PC-9 (cell line): ENCODE measurements around the gene CDK5RAP3. TPM values are rescaled to one million over a fixed set of nuclear protein-coding genes. Genes with fewer than 3 reads are reported as not detected.
"Not testable (repeated sequence)": the region's sequence is repeated elsewhere in the genome, so short reads cannot be mapped to it uniquely, and the experiment has no call there.

Experiments used
- BruUV-seq: library from RNA; stranded (reverse); fragments of 400-500 nt; replicated peaks from 2 replicates; lab custom pipeline; 2021; lab: Mats Ljungman, UMichigan
- CTCF ChIA-PET: fragments of 300-600 bp; sonication (Branson Sonifier 250); formaldehyde crosslinking; loops from one replicate; lab custom pipeline; 2022; ENCODE audit warnings: antibody characterized with exemption; lab: Charles Lee
- POLR2A ChIA-PET: fragments of 300-600 bp; sonication (Branson Sonifier 250); formaldehyde crosslinking; loops from one replicate; lab custom pipeline; 2022; ENCODE audit warnings: antibody characterized with exemption; ENCODE audit not compliant: unreplicated experiment; lab: Charles Lee
- DNase-seq, 2 experiments: peaks; one replicate each; pipeline versions ENCODE4 v3.0.0 to v3.0.0-alpha.2; 2015 to 2022; ENCODE audit warnings: mixed read lengths in 1 of 2
- H2AFZ ChIP-seq: fragments of 200-600 bp; sonication (generic); 2 replicates; pipeline ENCODE4 v1.8.1; 2017; ENCODE audit warnings: antibody characterized with exemption
- H3F3A ChIP-seq: fragments of 200-600 bp; sonication (generic); 2 replicates; pipeline ENCODE4 v1.8.1; 2017; ENCODE audit warnings: antibody characterized with exemption, mild to moderate bottlenecking, low read depth; ENCODE audit not compliant: insufficient read depth
- H3K27ac ChIP-seq: fragments of 200-600 bp; sonication (generic); 2 replicates; pipeline ENCODE4 v1.6.1; 2016; ENCODE audit warnings: mixed run types
- H3K27me3 ChIP-seq: fragments of 200-600 bp; sonication (generic); 2 replicates; pipeline ENCODE4 v1.6.1; 2016; ENCODE audit warnings: low read depth, mixed run types; ENCODE audit not compliant: insufficient read depth
- H3K36me3 ChIP-seq: fragments of 200-600 bp; sonication (generic); 2 replicates; pipeline ENCODE4 v1.6.1; 2016; ENCODE audit warnings: low read depth, mixed run types
- H3K4me1 ChIP-seq: fragments of 200-600 bp; sonication (generic); replicated peaks from 2 replicates; pipeline ENCODE4 v1.6.1; 2016; ENCODE audit warnings: mixed run types; ENCODE audit not compliant: insufficient read depth
- H3K4me2 ChIP-seq: fragments of 200-600 bp; sonication (generic); 2 replicates; pipeline ENCODE4 v1.6.1; 2017; ENCODE audit warnings: mixed run types
- H3K4me3 ChIP-seq: fragments of 200-600 bp; sonication (generic); 2 replicates; pipeline ENCODE4 v1.6.1; 2016; ENCODE audit warnings: mixed run types
- H3K79me2 ChIP-seq: fragments of 200-600 bp; sonication (generic); 2 replicates; pipeline ENCODE4 v1.6.1; 2017; ENCODE audit warnings: low read depth, mixed run types
- H3K9me2 ChIP-seq: fragments of 200-600 bp; sonication (generic); 2 replicates; pipeline ENCODE4 v1.8.1; 2017; ENCODE audit warnings: mild to moderate bottlenecking; ENCODE audit not compliant: insufficient read depth
- H3K9me3 ChIP-seq: fragments of 200-600 bp; sonication (generic); 2 replicates; pipeline ENCODE4 v1.8.1; 2016; ENCODE audit warnings: low read depth; ENCODE audit not compliant: insufficient read depth
- H4K20me1 ChIP-seq: fragments of 200-600 bp; sonication (generic); 2 replicates; pipeline ENCODE4 v1.8.1; 2017; ENCODE audit not compliant: insufficient read depth
- CTCF ChIP-seq: fragments of 200-600 bp; sonication (generic); conservative IDR thresholded peaks from 2 replicates; pipeline ENCODE4 v1.6.1; 2017; ENCODE audit warnings: mixed run types, antibody characterized with exemption, mild to moderate bottlenecking, moderate library complexity
- EZH2 ChIP-seq: fragments of 200-600 bp; sonication (generic); IDR thresholded peaks from 2 replicates; pipeline ENCODE4 v1.8.0; 2017; ENCODE audit warnings: antibody characterized with exemption, low read depth
- intact Hi-C: fragments of 100-400 bp; cut with micrococcal nuclease; formaldehyde crosslinking; loops from one replicate; pipeline ENCODE4 v1.10.0; 2022; ENCODE audit not compliant: unreplicated experiment
- total RNA-seq: library from RNA; stranded (reverse); gene quantifications from 2 replicates; pipeline ENCODE4 v1.2.3, GENCODE V29; 2021

The CDK5RAP3 gene
- total RNA-seq, 1 experiment from 2014 or later = 147 TPM

- intact Hi-C loops = no loop called here
- H3K27me3 ChIP-seq = no peaks in the 10 kb centered on the region
These were observed 16.4 kb downstream of the CDK5RAP3 start for GRCh38 chr17:47987240-47987835.

GRCh38 chr17:47988445-47988844 is 17.5 kb downstream of the CDK5RAP3 start:
- H3K36me3 ChIP-seq, H3K27ac ChIP-seq, H4K20me1 ChIP-seq, DNase-seq, H3K27me3 ChIP-seq, H3K4me2 ChIP-seq, BruUV-seq, H3K9me2 ChIP-seq, CTCF ChIA-PET, H3K79me2 ChIP-seq, H3K4me1 ChIP-seq, POLR2A ChIA-PET, H3F3A ChIP-seq, H3K4me3 ChIP-seq, H2AFZ ChIP-seq, H3K9me3 ChIP-seq, intact Hi-C loops: not testable (repeated sequence)

More at GRCh38 chr17:47987240-47987835, 16.4 kb downstream of the CDK5RAP3 start:
- Histone ChIP-seq H3K9me2 (no peaks in the 10 kb centered on the region), H3F3A (peaks cover 10% of the 10 kb centered on the region; the same call in 1 of the 2 replicates), H2AFZ (no peak overlapping the region), H3K4me1 (no peaks in the 10 kb centered on the region), H3K4me3 (no peak overlapping the region), H3K79me2 (no peaks in the 10 kb centered on the region), H3K9me3 (no peaks in the 10 kb centered on the region), H3K4me2 (no peak overlapping the region), H4K20me1 (no peaks in the 10 kb centered on the region), H3K27ac (no peak overlapping the region), H3K36me3 (0 out of 2 replicates have a peak, but pooled peaks cover 7% of the 10 kb centered on the region)
- ChIA-PET CTCF (no interaction called here), POLR2A (no interaction called here)
- no peak for DNase-seq
- TF ChIP-seq CTCF (no peak), EZH2 (no peak)
- BruUV-seq = no TSS peak

- Histone ChIP-seq H3K27ac (no peak overlapping the region), H3K27me3 (no peaks in the 10 kb centered on the region), H3K4me3 (no peak overlapping the region), H3K9me2 (no peaks in the 10 kb centered on the region), H3K36me3 (no peaks in the 10 kb centered on the region), H3K79me2 (no peaks in the 10 kb centered on the region), H3K4me1 (no peaks in the 10 kb centered on the region), H3K9me3 (no peaks in the 10 kb centered on the region), H4K20me1 (no peaks in the 10 kb centered on the region), H2AFZ (no peak overlapping the region), H3K4me2 (no peak overlapping the region), H3F3A (peaks cover 10% of the 10 kb centered on the region; the same call in 1 of the 2 replicates)
- intact Hi-C loops = no loop called here
- ChIA-PET CTCF (interaction anchor here (0.5 kb wide), 1 partner anchor 188 kb away, joined by 4 read pairs; no protein-coding TSS in a partner anchor), POLR2A (no interaction called here)
- no peak for TF ChIP-seq EZH2
- TF ChIP-seq CTCF = no peak
- no TSS peak for BruUV-seq
- DNase-seq = no peak
These were observed 18.2 kb downstream of the CDK5RAP3 start for GRCh38 chr17:47989159-47989558.
